GM21619 (cell line): ENCODE results near the gene MCM5.
A peak's percentile ranks its signal among the peaks of the same experiment; 100 is the strongest.
"Not testable (repeated sequence)": the region's sequence is repeated elsewhere in the genome, so short reads cannot be mapped to it uniquely, and the experiment has no call there.

Experiments used
- ATAC-seq: cut with Tn5 transposase; IDR thresholded peaks from one replicate; pipeline ENCODE4 v1.9.1; 2021; ENCODE audit not compliant: unreplicated experiment

MCM5 gene

DNA sequence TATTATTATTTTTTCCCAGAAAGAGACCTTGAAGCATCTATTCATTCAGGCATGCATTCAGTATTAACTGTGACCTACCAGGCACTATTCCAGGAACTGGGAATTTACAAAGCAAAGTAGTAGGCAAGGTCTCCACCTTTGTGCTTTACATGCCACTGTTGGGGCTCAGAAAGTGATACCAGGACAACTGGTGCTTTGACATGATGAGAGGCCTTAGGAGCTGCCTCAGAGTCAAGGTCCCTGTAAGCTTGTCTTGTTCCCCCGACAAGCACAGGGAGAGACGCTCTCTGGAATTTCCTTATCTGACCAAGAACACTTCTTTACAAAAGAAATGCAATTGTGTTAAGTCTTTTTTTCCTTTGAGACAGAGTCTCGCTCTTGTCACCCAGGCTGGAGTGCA, 21.3 kb upstream of the MCM5 start:
- no peak for ATAC-seq

DNA sequence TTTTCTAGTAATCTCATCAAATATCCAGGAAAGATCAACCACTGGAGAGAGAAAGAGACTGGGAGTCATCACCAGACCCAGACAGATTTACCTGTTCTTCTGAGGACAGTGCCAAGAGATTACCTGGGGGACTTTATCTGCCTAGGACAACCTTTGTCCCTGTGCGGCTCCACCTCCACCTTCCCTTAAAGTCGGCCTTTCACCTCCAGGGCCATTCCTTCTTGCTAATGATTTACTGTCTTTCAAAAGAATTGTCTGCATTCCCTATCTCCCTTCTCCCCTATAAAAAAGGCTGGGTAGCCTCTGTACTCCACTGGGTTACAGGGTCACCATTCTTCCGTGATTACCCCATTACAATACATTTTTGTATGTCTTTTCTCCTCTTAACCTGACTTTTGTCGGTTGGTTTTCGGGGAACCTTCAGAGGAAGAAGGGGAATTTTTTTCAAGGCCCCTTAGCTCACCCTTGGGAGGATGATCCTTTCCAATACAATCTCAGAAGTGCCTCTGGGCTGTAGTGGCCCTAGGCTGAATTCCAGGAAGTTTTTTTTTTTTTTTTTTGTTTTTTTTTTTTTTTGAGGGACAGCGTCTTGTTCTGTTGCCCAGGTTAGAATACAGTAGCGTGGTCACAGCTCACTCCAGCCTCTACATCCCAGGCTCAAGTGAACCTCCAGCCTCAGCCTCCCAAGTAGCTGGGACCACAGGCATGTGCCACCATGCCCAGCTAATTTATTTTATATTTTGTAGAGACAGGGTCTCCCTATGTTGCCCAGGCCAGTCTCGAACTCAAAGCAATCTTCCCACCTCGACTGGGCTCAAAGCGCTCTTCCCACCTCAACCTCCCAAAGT, 20.6 kb upstream of the MCM5 start:
- no peak for ATAC-seq

GRCh38 chr22:35380013-35380412, 19.9 kb upstream of the MCM5 start:
- no peak for ATAC-seq

DNA sequence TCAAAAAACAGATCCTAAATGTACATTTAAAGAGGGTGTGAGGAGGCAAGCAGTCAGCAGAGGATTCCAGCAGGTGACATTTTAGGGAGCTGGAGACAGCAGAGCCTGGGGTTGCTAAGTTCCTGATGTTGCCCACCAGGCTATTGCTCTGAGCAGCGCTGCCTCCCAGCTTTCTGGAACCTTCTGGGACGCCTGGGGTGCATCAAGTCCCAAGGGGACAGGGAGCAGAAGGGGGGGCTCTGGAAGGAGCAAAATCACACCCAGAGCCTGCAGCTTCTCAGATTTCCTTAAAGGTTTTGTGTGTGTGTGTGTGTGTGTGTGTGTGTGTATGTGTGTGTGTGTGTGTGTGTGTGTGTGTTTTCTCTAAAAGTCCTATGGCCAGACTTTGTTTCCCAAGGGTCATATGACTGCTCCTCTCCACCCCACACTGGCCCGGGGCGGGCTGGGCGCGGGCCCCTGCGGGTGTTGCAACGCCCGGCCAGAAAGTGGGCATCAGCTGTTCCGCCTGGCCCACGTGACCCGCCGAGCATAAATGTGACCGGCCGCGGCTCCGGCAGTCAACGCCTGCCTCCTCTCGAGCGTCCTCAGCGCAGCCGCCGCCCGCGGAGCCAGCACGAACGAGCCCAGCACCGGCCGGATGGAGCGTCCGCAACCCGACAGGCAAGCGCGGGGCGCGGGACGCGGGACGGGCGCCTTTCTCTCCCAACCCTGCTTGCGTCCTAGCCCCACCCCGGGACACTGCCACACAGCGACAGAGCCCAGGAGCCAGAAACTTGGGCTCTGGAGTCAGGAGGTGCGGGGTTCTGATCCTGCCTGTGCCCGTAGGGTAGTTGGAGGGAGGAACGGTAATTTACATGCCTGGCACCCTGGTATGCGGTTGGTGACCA, 19.2 kb upstream of the MCM5 start, which contains the start of gene HMOX1:
HMOX1 (plus strand) TSS at position 560 of the 887 bp plus-strand sequence; CDS start at position 638, 78 bp downstream.
- ATAC-seq: peak; percentile 60

DNA sequence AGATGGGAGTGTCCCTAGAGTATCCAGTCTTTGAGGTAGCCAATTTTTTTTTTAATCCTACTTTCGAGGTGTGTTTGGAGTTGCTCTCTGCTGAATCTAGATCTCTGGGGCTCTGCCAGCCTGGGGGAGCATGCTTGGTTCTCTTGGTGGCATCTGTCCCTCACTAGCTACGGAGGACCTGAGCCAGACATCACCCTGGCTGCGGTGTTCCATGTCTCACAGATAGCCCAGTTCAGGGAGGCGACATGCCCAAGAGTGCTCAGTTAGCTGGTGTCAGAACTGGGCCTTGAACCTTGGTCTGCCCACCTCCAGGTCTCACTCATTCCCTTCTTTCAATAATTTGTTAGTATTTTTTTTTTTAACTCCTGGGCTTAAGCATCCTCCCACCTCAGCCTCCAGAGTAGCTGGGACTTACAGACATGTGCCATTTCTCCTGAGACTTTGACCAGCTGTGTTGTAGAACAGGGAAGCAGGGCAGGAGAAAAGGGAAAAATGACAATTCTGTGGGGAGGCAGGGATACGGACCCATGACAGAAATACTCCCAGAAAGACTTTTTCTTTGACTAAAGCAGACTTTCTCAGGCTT, 18.4 kb upstream of the MCM5 start:
- ATAC-seq: no peak

DNA sequence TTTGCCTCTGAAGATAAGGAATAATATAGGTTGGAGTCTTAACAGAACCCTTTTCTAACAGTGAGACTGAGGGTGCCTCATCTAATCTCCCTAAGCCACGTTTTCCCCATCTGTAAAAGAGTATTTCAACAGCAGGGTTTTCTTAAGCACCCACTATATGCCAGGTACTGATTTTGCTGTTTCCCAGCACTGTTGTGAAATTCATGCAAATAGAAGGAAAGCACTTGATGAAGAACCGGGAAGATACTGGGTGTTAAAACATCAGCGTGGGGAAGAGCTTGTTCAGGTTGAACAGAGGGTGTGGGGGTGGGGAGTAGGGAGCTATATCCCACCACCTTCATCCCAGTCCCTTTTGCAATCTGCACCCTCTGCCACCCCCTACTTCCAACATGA, 16.3 kb upstream of the MCM5 start:
- no peak for ATAC-seq

DNA sequence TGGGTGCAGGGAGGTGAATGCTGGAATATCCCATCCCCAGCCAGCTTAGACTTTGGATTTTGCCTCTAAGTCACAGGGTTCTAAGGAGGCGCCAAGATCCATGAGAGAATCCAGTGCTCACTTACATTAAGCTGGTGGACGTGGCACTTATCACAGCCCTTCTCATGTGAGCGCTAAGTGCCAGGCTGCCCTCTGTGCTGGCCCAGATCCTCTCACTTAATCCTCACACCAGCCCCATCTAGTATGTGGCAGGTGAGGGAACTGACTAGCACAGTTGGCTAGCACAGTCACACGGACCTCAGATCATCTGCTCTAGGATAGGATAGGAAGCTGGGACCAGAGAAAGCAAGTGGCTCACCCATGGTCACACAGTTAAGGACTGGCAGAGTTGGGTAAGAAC, 15.4 kb upstream of the MCM5 start:
- ATAC-seq: no peak

GRCh38 chr22:35384975-35385588, 14.9 kb upstream of the MCM5 start:
- ATAC-seq: no peak

DNA sequence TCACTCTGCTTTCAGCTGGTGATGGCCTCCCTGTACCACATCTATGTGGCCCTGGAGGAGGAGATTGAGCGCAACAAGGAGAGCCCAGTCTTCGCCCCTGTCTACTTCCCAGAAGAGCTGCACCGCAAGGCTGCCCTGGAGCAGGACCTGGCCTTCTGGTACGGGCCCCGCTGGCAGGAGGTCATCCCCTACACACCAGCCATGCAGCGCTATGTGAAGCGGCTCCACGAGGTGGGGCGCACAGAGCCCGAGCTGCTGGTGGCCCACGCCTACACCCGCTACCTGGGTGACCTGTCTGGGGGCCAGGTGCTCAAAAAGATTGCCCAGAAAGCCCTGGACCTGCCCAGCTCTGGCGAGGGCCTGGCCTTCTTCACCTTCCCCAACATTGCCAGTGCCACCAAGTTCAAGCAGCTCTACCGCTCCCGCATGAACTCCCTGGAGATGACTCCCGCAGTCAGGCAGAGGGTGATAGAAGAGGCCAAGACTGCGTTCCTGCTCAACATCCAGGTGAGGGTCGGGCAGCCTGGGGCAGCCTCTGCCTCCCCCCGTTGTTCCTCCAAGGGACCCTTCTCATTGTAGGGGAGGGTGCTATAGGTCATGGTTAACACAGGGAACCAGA, 13.2 kb upstream of the MCM5 start:
- ATAC-seq: no peak

- ATAC-seq: no peak
Measured at GRCh38 chr22:35390933-35391332, 9.0 kb upstream of the MCM5 start.

DNA sequence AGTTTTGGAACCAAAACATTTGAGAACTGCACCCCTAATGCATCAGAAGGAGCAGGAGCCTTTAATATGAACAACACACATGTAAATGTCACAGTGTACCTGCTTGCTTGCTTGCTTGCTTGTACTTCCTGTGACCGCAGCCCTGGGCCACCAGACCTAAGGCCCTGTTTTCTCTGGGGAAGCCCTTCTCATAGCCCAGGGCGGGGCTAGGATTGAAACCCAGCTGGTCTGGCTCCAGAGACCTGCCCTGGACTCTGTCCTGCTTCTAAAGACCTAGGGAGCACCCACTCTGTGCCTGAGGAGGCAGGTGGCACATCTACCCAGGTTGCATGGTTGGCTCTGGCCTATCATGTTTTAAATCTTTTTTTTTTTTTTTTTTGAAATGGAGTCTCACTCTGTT, 7.6 kb upstream of the MCM5 start:
- no peak for ATAC-seq

GRCh38 chr22:35393116-35394010, 6.6 kb upstream of the MCM5 start:
- no peak for ATAC-seq

GRCh38 chr22:35394011-35394312, 6.0 kb upstream of the MCM5 start:
- no peak for ATAC-seq

- ATAC-seq: no peak
Measured at GRCh38 chr22:35394810-35395563, 5.0 kb upstream of the MCM5 start.

DNA sequence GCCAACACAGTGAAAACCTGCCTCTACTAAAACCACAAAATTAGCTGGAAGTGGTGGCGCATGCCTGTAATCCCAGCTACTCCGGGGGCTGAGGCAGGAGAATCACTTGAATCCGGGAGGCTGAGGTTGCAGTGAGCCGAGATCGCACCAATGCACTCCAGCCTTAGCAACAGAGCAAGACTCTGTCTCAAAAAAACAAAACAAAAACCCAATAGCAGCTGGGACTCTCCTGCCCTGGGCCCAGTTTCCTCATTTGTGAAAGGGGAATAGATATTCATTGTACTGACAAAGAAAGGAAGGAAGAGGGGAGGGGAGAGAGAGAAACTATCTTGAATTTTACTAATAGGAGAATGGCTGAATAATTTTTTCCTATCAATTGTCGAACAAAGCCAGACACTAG, 3.3 kb upstream of the MCM5 start:
- not testable (repeated sequence) for ATAC-seq

- ATAC-seq: no peak
Measured at GRCh38 chr22:35397095-35397904, 2.6 kb upstream of the MCM5 start.

GRCh38 chr22:35398591-35398973, 1.4 kb upstream of the MCM5 start:
- ATAC-seq: no peak

DNA sequence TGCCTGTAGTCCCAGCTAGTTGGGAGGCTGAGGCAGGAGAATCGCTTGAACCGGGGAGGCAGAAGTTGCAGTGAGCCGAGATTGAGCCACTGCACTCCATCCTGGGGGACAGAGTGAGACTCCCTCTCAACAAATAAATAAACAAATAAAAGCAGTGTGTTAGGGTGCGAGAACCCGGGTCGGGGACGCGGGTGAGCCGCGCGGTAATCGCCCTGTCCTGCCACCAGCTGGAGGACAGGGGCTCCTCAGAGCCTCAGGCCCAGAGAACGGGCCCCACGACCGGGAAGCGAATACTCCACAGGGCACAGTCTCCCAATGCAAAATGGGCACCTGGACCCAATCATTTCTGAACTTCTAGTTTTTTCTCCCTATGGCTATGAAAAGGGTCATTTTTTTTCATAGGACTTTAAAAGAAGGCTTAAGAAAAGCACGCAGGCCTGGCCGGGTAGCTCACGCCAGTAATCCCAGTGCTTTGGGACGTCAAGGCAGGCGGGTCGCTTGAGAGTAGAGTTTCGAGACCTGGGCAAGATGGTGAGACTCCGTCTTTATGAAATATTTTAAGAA, 744 bp upstream of the MCM5 start:
- no peak for ATAC-seq
